GM19467 (cell line): ENCODE results near the gene COL6A5.

Experiments
- ATAC-seq: cut with Tn5 transposase; IDR thresholded peaks from one replicate; pipeline ENCODE4 v1.9.1; 2021; ENCODE audit warnings: mild to moderate bottlenecking, moderate library complexity; ENCODE audit not compliant: unreplicated experiment

COL6A5 gene

GRCh38 chr3:130514681-130515080 is 169.2 kb downstream of the COL6A5 start:
- no peak for ATAC-seq

- ATAC-seq: no peak
Observed at GRCh38 chr3:130515755-130516154, 170.3 kb downstream of the COL6A5 start.

- ATAC-seq: no peak
Observed at GRCh38 chr3:130516645-130517512, 171.4 kb downstream of the COL6A5 start, which contains the start of gene COL6A6. Gene COL6A6 (plus strand): TSS chr3:130517177. CDS start chr3:130560365, 43,188 bp downstream.

- ATAC-seq: no peak
Observed at GRCh38 chr3:130517602-130518001, 172.1 kb downstream of the COL6A5 start.

- ATAC-seq: no peak
Observed at GRCh38 chr3:130519754-130520153, 174.3 kb downstream of the COL6A5 start.

GRCh38 chr3:130522399-130522798 is 176.9 kb downstream of the COL6A5 start:
- no peak for ATAC-seq

- ATAC-seq: no peak
Observed at GRCh38 chr3:130527426-130527825, 182.0 kb downstream of the COL6A5 start.

- no peak for ATAC-seq
Observed at GRCh38 chr3:130528120-130528519, 182.6 kb downstream of the COL6A5 start.

GRCh38 chr3:130529486-130530215 is 184.2 kb downstream of the COL6A5 start:
- no peak for ATAC-seq

- ATAC-seq: no peak
Observed at GRCh38 chr3:130533247-130533646, 187.8 kb downstream of the COL6A5 start.
